GM23338 (cell line): ENCODE data around the gene DIO1.

Experiments used
- CREB1 ChIP-seq: fragments of 250-450 bp; sonication (Bioruptor Pico); IDR thresholded peaks from 2 replicates; pipeline ENCODE4 v1.5.0; 2020; ENCODE audit warnings: low read depth, mild to moderate bottlenecking, moderate library complexity
- EZH2 ChIP-seq: fragments of 200-600 bp; sonication (generic); IDR thresholded peaks from one replicate; pipeline ENCODE4 v1.8.0; 2017; ENCODE audit warnings: antibody characterized with exemption, mild to moderate bottlenecking, low read depth; ENCODE audit not compliant: unreplicated experiment
- POLR2AphosphoS5 ChIP-seq: IDR thresholded peaks from 2 replicates; pipeline ENCODE4 v1.6.1; 2016; ENCODE audit warnings: antibody characterized with exemption, low read depth
- REST ChIP-seq: IDR thresholded peaks from one replicate; pipeline ENCODE4 v1.6.1; 2018; ENCODE audit warnings: antibody characterized with exemption; ENCODE audit not compliant: unreplicated experiment
- TF ChIP-seq, protein P1 (sequence below), 2 experiments: fragments of 200-600 bp in 1 of 2; sonication (generic) in 1 of 2; conservative IDR thresholded peaks; 2 replicates each; pipeline versions ENCODE4 v1.5.1 to v1.6.1; 2016 to 2017; ENCODE audit warnings: antibody characterized with exemption in 2 of 2, low read depth in 2 of 2, mild to moderate bottlenecking in 2 of 2, moderate library complexity in 1 of 2

DNA sequence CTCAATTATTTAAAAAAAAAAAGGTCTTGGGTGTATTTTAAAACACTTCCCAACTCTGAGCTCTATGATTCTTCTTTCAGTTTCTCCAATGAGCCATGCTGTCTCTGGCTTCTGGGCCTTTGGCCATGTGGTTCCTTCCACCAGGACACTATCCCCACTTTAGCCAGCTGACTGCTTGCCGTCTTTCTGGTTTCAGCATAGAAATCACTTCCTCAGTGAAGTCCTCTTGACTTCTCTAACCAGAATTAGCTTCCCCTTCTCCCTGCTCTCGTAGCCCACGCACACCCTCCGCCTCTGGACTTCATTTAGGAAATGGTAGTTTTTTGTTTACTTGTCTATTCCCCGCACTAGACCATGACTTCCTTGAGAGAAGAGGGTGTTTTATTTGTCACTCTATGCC, 1.1 kb upstream of the DIO1 start:
- TF ChIP-seq POLR2AphosphoS5, result no peak
- TF ChIP-seq, protein P1, sequence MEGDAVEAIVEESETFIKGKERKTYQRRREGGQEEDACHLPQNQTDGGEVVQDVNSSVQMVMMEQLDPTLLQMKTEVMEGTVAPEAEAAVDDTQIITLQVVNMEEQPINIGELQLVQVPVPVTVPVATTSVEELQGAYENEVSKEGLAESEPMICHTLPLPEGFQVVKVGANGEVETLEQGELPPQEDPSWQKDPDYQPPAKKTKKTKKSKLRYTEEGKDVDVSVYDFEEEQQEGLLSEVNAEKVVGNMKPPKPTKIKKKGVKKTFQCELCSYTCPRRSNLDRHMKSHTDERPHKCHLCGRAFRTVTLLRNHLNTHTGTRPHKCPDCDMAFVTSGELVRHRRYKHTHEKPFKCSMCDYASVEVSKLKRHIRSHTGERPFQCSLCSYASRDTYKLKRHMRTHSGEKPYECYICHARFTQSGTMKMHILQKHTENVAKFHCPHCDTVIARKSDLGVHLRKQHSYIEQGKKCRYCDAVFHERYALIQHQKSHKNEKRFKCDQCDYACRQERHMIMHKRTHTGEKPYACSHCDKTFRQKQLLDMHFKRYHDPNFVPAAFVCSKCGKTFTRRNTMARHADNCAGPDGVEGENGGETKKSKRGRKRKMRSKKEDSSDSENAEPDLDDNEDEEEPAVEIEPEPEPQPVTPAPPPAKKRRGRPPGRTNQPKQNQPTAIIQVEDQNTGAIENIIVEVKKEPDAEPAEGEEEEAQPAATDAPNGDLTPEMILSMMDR (conservative IDR thresholded peaks at IDR 0.05; ENCODE audit: low read depth in 2 of 2), result no peak
- no peak for TF ChIP-seq EZH2
- no peak for TF ChIP-seq REST
- no peak for TF ChIP-seq CREB1
